Stimulated activated CD8-positive, alpha-beta memory T cell treated with anti-CD3 and anti-CD28 coated beads, Interleukin-2, amount 100 ng/mL, for 48 hours (primary cell): Measurements from ENCODE around the gene MMAB.

Experiments
- DNase-seq, 2 donors: peaks; one replicate each; pipeline ENCODE4 v3.0.0-alpha.2; 2020; ENCODE audit warnings: low read depth in 2 of 2

MMAB gene

DNA sequence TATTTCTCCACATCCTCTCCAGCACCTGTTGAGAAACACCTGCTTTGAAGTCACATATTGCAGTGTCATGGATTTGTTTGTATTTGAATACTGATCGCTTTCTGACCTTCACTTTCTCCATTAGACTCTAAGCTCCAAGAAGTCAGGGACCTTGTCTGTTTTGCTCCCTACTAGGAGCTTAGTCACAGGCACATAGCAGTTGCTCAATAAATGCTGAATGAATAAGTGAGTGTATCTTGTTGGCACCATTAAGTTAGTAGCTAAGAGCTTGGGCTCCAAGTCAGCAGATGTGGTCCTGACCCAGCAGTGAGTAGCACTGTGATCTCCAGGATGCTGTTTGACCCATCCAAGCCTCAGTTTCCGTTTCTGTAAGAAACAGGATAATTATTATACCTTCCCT, 10.4 kb upstream of the MMAB start:
- no peak for DNase-seq

DNA sequence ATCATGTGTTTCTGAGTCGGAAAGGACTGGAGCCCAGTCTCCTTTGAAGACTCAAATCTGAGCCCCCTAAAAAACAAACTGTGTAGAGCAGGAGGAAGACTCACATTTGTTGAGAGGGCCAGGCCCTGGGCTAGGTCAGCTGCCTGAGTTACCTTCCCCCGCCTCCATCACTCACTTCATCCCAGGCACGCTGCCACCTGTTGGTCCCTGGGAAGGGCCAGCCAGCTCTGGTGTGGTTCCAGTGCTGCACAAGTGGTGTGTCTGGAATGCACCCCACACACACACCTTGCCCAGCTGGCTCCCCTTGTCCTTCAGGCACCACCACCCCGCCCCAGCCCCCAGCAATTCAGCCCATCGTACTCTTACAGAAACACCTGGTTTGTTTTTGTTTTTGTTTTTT, 9.3 kb upstream of the MMAB start:
- DNase-seq, result no peak

DNA sequence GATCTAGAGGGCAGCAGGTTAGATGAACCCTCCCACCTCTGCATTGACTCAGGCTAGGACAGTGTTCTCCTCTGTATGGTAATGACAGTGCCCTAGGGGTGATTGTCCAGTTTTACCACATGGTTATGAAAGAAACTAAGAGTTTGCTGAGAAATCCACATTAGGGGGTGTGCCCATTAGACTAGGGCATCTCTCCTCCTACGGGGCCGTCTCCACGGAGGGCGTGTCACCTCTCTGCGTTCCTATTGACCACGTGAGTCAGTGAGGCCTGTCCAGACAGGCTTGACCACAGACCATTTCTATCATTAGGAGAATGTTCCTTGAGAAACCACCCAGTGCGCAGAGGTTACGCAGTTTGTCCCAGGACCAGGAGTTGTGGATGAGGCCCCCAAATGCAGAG, 8.6 kb upstream of the MMAB start:
- DNase-seq, result no peak

DNA sequence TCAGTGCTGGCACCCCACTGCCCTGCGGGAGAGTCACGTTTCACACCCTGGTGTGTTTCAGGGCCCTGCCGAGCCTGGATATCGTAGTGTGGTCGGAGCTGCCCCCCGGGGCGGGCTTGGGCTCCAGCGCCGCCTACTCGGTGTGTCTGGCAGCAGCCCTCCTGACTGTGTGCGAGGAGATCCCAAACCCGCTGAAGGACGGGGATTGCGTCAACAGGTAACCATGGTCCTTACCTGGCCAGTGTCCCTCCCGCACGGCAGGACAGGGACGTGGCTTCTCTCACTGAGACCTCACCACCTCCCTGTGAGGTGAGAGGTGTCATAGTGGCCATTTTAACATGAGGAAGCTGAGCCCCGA, 8.0 kb upstream of the MMAB start:
- no peak for DNase-seq

DNA sequence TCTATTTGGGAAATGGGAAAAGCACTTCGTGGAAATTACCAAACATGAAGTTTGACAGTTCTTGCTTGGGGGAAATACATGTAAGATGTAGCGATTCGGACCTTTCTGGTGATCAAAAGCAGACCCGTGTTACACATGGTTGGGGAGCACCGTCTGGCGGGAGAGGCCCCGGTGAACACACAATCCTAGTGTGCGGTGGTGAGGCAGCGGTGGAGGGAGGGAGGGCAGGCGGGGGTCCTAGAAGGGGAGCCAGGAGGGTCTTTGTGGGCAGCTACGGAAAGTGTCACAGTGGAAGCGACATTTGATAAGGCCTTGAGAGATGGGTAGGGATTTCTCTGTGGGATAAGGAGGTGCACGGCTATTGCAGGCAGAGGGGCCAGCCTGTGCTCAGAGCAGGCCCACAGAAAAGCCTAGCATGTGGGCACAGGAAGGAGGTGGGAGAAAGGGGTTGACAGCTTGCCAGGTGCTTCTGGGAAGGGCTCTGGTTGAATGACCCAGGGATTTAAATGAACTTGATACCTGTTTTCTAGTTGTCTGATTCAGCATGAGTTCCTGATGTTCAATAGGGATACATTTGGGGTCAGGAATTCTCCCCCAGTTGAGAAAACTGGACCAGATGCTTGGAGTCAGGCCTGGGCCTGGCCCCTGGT, 7.5 kb upstream of the MMAB start:
- DNase-seq, result no peak

DNA sequence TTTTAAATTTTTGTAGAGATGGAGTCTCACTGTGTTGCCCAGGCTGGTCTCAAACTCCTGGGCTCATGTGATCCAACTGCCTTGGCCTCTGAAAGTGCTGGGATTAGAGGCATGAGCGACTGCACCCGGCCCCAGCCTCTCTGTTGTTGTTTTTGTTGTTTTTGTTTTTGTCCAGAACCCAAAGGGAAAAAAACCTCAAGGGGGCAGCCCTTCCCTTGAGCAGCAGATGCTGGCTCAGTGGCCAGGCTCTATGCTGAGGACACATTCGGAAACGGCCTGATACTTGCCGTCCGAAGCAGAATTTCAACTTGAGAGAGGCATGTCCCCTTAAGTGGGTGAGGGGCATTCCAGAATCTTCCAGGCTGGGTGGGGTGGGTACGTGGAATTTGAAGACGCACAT, 7.0 kb upstream of the MMAB start:
- no peak for DNase-seq

DNA sequence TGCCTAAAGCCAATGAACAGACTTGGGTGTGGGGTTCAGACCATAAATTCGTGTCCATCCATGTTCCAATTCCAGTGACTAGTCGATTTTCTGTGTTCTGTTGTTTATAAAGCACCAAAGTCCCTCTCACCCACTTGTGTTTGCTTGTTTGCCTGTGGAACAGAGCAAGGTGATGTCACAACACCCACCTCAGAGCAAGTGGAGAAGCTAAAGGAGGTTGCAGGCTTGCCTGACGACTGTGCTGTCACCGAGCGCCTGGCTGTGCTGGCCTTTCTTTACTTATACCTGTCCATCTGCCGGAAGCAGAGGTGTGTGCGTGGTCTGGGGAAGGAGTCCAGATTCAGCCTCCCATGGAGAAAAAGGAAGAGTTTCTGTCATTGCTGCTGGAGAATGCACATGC, 6.3 kb upstream of the MMAB start:
- no peak for DNase-seq

DNA sequence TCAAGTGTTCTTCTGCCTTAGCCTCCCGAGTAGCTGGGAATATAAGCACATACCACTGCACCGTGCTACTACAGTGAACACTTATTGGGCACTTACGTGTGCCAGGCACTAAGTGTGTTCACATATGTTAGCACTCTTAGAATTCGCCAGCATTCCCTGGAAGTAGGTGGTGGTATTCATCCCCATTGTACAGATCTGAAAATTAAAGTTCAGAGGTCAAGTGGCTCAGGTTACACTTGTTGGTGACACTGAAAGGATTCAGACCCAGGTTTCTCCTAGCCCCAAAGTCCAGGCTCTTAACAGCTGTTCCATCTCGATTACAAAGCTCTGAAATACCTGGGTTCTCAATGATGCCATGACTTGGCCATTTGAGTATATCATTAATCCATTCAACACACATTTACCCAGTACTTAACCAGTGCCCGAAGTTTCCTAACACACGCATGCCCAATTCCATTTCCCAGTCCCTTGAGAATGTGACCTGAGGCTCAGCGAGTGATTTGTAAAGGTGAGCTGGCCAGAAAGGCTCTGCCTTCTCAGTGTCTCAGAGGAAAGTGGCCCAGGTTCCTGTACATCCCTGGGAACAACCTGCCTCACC, 5.1 kb upstream of the MMAB start:
- DNase-seq, result no peak

DNA sequence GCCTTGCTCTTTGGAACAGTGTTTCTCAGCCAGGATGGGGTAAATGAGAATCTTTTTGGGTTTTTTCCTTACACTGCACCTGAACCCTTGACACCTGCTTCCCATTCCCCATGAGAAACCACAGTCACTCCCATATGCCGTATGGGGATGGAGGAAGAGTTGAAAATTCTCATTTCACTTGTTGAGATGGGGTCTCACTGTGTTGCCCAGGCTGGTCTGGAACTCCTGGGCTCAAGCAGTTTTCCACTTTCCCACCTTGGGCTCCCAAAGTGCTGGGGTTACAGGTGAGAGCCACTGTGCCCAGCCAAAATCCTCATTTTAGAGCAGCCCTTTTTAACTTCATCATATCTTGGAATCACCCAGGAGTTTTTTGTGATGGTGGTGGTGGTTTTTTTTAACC, 4.0 kb upstream of the MMAB start:
- DNase-seq, result no peak

DNA sequence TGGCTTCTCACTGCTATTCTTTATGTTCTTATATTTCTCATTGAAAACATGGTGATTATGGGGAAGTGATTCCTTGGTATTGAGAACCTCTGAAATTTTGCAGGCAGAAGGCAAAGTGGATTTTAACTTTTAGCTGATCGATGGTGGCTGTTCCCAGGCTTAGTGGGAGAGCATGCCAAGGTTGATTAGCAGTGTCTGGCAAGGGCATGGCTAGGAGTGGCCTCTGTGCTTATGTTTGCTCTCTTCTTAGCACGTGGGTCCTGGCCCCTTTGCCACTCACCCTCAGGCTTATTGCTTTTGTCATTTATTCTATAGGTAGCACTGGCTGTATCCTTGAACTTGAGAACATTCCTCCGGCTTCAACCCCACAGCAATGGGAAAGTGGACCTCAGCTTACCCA, 2.4 kb upstream of the MMAB start:
- no peak for DNase-seq

DNA sequence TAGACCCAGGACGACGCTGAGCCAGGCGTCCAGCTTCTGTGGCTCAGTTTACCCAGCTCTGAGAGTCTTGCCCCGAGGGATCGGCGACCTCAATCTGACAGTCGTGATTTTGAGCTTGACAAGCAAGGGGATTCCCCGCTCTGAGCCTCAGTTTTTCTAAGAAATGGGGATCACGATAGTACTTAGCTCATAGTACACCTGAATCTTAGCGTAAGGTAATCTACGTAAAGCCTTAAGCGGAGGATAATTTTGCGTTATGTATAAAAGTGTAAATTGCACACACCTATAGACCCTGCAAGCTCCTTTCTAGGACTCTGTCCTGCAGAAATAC, 575 bp upstream of the MMAB start:
- no peak for DNase-seq

DNA sequence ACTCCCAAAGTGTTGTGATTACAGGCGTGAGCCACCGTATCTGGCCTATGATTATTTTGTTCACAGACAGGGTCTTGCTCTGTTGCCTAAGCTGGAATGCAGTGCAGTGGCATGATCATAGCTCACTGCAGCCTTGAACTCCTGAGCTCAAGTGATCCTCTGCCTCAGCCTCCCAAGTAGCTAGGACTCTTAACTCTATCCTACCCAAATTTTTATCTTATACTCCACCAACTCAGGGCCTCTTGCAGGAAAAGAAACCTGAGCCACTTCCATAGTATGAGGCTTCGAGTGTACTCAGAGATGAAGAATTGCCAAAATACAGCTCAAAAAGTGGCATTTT, 828 bp downstream of the MMAB start:
- no peak for DNase-seq

DNA sequence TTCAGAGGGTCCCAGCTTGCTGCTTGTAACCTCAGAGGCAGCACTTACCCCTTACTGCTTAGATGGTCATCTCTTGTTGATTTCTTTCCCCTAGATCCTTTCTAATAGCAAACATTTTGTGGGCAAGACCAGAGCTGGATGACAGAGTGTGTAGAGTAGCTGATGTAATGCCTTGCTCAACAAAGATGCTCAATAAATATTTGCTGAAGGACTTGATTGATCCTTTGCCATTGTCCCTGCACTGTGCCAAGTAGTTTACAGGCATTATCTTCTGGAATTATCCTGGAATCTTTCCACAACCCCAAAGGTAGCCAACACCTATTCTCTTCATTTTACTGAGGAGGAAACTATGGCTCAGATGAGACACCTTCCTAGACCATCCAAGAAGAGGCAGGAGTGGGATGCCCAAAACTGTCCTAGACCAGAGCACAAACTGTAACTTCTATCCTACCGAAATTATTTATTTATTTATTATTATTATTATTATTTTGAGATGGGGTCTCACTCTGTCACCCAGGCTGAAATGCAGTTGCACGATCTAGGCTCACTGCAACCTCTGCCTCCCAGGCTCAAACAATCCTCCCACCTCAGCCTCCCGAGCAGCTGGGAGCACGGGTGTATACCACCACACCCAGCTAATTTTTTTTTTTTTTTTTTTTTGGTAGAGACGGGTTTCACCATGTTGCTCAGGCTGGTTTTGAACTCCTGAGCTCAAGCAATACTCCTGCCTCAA, 1.4 kb downstream of the MMAB start:
- no peak for DNase-seq

DNA sequence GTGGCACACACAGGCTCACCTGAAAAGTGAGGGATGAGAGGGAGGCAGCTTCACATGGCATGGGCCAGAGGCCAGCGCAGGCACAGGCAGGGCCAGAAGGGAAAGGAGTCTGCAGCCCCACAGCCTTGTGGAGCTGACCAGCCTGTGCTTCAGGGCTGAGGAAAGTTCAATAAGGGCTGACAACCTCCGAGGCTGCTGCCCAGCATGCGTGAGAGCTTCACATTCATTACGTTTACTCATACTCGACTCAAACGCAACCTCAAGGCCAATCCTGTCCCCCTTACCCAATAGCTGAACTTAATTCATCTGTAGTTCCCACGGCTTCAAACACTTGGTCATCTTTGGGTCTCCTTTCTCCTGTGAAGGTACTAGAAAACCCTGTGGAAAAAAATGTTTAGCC, 4.8 kb downstream of the MMAB start:
- no peak for DNase-seq

DNA sequence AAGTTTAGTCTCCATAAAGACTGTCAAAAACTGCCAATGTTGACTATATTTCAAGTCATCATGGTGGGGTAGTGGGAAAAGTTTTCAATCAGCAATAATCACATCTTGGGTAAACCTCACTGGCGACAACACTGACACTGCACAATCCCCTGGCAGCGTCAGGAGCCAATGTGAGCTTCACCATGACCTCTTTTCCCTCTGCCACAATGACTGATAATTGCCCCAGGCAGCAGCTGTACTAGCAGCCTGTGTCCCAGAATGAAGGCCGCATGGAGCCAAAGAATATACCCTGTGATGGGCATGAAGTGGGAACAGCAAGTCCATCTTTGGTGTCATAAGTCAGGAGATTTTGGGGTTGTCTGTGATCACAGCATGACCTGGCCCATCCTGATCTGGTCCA, 5.3 kb downstream of the MMAB start:
- DNase-seq, result no peak

DNA sequence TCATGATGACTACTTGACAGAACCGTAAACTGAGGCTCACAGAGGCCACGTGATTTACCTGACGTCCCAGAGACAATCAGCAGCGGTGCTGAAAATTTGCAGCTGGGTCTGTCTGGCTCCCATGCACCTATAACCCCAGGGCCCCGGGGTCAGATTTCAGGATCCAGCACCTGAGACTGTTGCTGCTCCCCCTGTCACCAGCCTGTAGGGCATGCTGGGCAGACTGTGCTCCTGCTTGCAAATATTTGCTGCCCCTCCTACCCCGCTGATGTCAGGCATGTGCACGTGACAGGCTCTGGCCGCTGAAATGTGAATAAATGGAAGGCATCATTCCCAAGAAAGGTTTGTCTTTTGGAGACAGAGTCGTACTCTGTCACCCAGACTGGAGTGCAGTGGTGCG, 6.0 kb downstream of the MMAB start:
- DNase-seq, result no peak

DNA sequence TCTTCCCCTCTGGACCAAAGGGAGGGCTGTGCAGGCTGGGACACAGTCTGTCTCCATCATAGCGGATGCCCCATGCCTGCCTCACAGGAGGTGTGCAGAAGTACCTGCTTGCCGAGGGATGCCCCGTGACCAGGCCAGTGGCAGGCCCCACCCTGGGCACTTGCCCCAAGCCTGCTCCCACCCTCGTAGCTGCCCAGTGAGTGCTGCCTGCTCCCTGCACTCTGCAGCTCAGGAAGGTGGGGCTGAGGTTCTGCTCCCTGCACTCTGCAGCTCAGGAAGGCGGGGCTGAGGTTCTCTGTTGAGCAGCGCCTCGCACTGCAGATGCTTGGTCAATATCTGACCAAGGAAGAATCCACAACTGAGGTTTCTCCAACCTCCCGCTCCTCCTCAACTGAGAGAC, 6.9 kb downstream of the MMAB start:
- no peak for DNase-seq

DNA sequence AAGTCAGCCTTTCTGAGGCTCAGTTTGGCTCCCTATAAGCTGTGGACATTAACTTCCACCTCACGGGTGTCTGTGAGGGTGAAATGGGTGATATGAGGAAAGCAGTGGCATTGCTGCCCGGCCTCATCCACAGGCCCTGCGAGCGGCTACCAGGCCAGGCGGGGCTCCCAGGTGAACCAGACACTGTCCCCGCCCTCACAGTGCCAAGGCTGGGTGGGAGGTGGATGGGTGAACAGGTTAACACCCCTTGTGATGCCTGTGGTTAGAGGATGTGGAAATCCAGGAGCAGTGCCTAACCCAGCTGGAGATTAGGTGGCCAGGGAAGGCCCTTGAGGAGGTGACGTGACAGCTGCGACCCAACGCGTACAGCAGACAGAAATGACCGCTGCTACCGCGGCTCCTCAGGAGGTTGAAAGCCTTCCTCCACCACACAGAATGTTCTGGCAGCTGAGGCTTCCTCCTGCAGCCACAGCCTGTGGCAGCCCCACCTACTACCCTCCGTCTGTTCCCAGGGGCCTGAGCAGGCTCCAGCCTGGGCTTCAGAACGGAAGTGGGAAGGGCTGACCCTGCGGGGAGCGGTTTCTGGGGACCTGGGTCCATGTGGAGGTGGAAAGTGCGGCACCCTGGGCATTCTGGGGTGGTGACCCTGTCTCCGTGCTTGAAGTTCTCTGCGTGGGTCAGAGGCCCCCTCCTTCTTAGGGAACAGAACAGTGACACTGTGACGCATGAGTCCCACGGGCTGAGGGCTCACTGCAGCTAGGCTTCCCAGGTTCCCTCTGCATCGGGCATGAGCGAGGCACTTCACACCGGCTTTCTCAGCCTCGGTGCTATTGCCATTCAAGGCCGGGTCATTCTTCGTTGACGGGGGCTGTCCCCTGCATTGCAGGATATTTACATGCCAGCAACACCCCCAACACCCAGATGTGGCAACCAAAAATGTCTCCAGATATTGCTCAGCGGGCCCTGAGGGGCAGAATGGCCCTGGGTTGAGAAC, 9.7 kb downstream of the MMAB start:
- no peak for DNase-seq

DNA sequence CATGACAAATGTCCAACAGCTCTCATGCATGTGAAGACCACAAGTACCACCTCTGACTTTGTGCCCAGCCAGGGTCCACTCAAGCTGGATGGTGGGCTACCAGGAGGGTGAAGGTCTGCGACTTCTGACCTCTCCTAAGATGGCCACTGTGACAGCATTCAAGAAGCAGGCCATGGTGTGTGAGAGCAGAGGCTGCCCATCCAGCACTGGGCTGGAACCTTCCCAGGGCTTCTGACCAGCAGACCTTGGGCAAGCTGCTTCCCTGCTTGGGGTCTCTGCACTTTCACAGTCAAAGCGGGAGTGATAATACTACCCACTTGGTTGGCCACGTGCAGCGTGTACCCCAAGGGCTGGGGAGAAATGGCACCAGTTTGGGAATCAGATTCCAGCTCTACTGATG, 10.4 kb downstream of the MMAB start:
- DNase-seq, result no peak

DNA sequence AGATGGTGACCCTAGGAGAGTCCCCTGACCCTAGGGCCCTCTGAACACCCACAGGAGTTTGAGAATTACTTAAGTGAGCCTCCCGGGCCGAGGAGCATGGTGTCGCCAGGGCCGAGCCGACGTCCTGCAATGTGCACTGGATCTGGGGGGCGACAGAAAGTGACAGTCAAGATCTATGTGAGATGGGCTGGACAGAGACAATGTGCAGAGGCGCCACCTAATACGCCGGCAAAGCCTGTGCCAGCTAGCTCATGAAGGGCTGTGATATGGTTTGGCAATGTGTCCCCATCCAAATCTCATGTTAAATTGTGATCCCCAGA, 11.6 kb downstream of the MMAB start:
- DNase-seq, result no peak

DNA sequence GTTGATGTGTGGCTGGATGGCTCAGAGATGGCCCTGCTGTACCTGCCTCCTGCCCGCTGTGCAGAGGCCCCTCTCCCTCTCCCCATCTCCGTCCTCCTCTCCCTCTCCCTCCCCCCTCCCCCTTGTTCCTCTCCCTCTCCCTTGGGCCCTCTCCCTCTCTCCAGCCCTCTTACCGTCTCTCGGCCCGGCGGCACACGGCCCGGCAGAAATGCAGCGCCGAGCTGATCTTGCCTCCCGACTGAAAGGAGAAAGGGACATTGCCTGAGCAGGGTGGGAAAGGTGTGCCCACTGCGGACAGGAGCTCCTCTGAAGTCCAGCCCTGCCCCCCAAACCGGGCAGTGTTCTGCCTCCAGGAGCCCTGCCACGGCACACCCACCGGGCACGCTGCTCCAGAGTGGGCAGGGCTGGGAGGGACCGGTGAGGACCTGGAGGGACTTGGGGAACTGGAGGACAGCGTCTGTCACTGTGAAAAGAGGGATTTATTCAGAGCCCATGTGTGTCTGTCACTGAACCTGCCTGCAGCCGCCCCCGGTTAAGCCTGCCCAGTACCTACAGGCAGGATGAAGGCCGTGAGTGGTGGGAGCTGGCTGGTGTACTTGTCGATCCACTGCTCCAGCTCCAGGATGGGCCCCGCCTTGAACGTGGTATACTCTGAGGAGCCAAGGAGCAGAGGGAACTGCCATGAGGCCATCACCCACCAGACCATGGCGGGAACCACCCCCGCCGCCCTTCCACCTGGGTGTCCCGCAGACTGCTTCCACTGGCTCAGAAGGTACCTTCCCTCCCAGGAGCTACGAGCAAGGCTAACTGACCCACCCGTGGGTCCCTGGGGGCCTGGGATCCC, 12.2 kb downstream of the MMAB start:
- no peak for DNase-seq

DNA sequence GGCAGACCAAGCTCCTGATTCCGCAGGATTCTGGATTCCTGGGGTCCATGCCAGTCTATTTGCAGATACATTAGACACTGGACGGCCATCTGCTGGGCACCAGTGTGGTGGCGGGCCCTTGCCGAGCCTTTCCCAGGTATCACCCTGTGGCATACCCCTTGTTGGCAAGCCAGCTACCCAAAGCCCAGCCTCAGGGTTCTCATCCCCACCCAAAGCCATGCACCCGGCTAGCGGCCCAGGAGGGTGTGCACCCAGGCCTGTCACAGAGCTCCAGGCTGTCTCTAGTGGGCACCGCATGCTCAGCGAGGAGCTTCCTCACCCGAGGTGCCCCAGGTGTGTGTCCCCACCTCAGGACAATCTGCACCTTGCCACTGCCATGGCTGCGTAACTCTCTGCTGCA, 13.7 kb downstream of the MMAB start:
- no peak for DNase-seq
